Stomach (tissue), 4 donors: ENCODE data around the gene PCED1B.
"Not testable (repeated sequence)": the region's sequence is repeated elsewhere in the genome, so short reads cannot be mapped to it uniquely, and the experiment has no call there.

Experiments used
- CTCF ChIP-seq, 7 experiments: fragments of 450-650 bp in 4 of 7; fragments of 200-600 bp in 3 of 7; sonication (generic) in 3 of 7; IDR thresholded peaks; one replicate each; pipeline ENCODE4 v1.5.1; 2016 to 2019; ENCODE audit warnings: antibody characterized with exemption in 7 of 7, control low read depth in 2 of 7, mild to moderate bottlenecking in 1 of 7
- EP300 ChIP-seq: sonication (generic); formaldehyde crosslinking; IDR thresholded peaks from one replicate; pipeline ENCODE4 v1.6.1; 2017; ENCODE audit warnings: antibody characterized with exemption
- POLR2A ChIP-seq, 4 donors: fragments of 450-650 bp; IDR thresholded peaks; one replicate each; pipeline ENCODE4 v1.6.1; 2016; ENCODE audit warnings: antibody characterized with exemption in 4 of 4, control low read depth in 2 of 4, mild to moderate bottlenecking in 1 of 4, moderate library complexity in 1 of 4
- POLR2AphosphoS5 ChIP-seq, 3 donors: sonication (generic); formaldehyde crosslinking; IDR thresholded peaks; one replicate each; pipeline ENCODE4 v1.6.1; 2016; ENCODE audit warnings: antibody characterized with exemption in 3 of 3

GRCh38 chr12:47217595-47217869, 138.1 kb downstream of the PCED1B start:
- not testable (repeated sequence) for TF ChIP-seq CTCF (IDR thresholded peaks at IDR 0.05); POLR2AphosphoS5 (IDR thresholded peaks at IDR 0.05); POLR2A (IDR thresholded peaks at IDR 0.05); EP300
